Urinary bladder (tissue), 4 donors: ENCODE data around the gene PCDHB15. TPM values are rescaled to one million over a fixed set of nuclear protein-coding genes. Genes with fewer than 3 reads are reported as not detected.

Experiments
- DNase-seq: peaks from one replicate; pipeline ENCODE4 v3.0.0-alpha.2; 2015; ENCODE audit errors: extremely low spot score
- H3K27ac ChIP-seq: one replicate; pipeline ENCODE4 v1.5.1; 2013; ENCODE audit warnings: low read depth, mild to moderate bottlenecking, moderate library complexity
- H3K36me3 ChIP-seq: one replicate; pipeline ENCODE4 v1.6.1; 2013; ENCODE audit warnings: mild to moderate bottlenecking, moderate library complexity; ENCODE audit not compliant: insufficient read depth
- H3K4me1 ChIP-seq: one replicate; pipeline ENCODE4 v1.6.1; 2013; ENCODE audit warnings: mild to moderate bottlenecking, moderate library complexity; ENCODE audit not compliant: insufficient read depth
- H3K4me3 ChIP-seq: one replicate; pipeline ENCODE4 v1.5.1; 2013; ENCODE audit warnings: low read depth, low read length
- WGBS: extraction: QIAGEN DNeasy Blood & Tissue Kit; methylation state at CpG from one replicate; pipeline ENCODE4 v1.1.7; 2013; 5-methylcytosine and 5-hydroxymethylcytosine counted together
- polyA plus RNA-seq: library from polyadenylated mRNA; stranded (reverse); fragments of 200-250 nt; gene quantifications from one replicate; pipeline ENCODE4 v1.2.3, GENCODE V29; 2013
- total RNA-seq: library from RNA; depleted of rRNA; stranded (reverse); fragments of >200 nt; gene quantifications from one replicate; pipeline ENCODE4 v1.2.3, GENCODE V29; 2014
- donor health status: healthy with polysubstance abuse.
- donor health status: healthy.

Gene PCDHB15
- total and polyA plus RNA-seq, 2 donors = 7.3 to 7.8 TPM

GRCh38 chr5:141272906-141273305 lies 27.7 kb downstream of the PCDHB15 start:
- H3K36me3 ChIP-seq = peaks cover 2% of the 10 kb centered on the region
- no peak for DNase-seq
- no peak overlapping the region for H3K27ac ChIP-seq
- H3K4me3 ChIP-seq = no peak overlapping the region
- no peaks in the 10 kb centered on the region for H3K4me1 ChIP-seq
- WGBS = 53% methylated on average over 3 of the region's 3 CpGs

DNA sequence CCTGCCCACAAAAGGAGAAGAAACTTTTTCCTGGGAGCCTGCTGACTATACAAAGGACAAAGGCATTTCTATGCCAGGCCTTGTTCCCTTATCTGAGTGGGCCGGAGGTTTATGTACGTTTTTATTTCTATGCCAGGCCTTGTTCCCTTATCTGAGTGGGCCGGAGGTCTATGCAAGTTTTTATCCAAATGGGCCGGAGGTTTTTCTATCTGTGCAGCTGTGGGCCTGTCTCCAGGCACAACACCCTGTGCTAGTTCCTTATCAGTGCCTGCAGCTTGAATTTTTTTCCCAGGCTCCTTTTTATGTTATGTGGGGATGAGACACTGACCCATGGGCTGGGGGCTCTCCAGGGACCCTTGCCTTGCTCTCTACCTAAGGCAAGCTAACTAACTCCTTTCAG lies 53.2 kb downstream of the PCDHB15 start:
- H3K4me3 ChIP-seq = no peak overlapping the region

More for the DNA sequence above, 53.2 kb downstream of the PCDHB15 start:
- WGBS = 84% methylated on average over 4 of the region's 4 CpGs
- Histone ChIP-seq H3K27ac (no peak overlapping the region), H3K36me3 (no peaks in the 10 kb centered on the region), H3K4me1 (no peaks in the 10 kb centered on the region)
- DNase-seq = no peak

Other genes with a start within 250 kb of the PCDHB15 start
Only the 30 nearest of the 39 such genes appear.
- gene PCDHB2, start 150.8 kb upstream of the PCDHB15 start, total RNA-seq = 3.4 TPM
- gene PCDHB2, start 150.8 kb upstream of the PCDHB15 start, polyA plus RNA-seq = 3.4 TPM
- 4.6 TPM for gene PCDHB3, start 144.9 kb upstream of the PCDHB15 start, total RNA-seq
- gene PCDHB3, start 144.9 kb upstream of the PCDHB15 start, polyA plus RNA-seq = 1.3 TPM
- gene PCDHB4, start 123.6 kb upstream of the PCDHB15 start, total RNA-seq = 3.8 TPM
- gene PCDHB4, start 123.6 kb upstream of the PCDHB15 start, polyA plus RNA-seq = 6.2 TPM
- gene PCDHB5, start 110.2 kb upstream of the PCDHB15 start, total RNA-seq = 7.0 TPM
- gene PCDHB5, start 110.2 kb upstream of the PCDHB15 start, polyA plus RNA-seq = 9.0 TPM
- gene PCDHB6, start 95.3 kb upstream of the PCDHB15 start, total RNA-seq = 1.1 TPM
- 1.1 TPM for gene PCDHB6, start 95.3 kb upstream of the PCDHB15 start, polyA plus RNA-seq
- gene PCDHB7, start 72.8 kb upstream of the PCDHB15 start, total RNA-seq = 3.2 TPM
- gene PCDHB7, start 72.8 kb upstream of the PCDHB15 start, polyA plus RNA-seq = 2.6 TPM
- 1.6 TPM for gene PCDHB8, start 67.6 kb upstream of the PCDHB15 start, total RNA-seq
- gene PCDHB8, start 67.6 kb upstream of the PCDHB15 start, polyA plus RNA-seq = 1.0 TPM
- gene PCDHB16, start 63.0 kb upstream of the PCDHB15 start, total RNA-seq = 3.3 TPM
- 2.4 TPM for gene PCDHB16, start 63.0 kb upstream of the PCDHB15 start, polyA plus RNA-seq
- 2.4 TPM for gene PCDHB9, start 58.2 kb upstream of the PCDHB15 start, total RNA-seq
- gene PCDHB9, start 58.2 kb upstream of the PCDHB15 start, polyA plus RNA-seq = 1.2 TPM
- gene PCDHB10, start 53.0 kb upstream of the PCDHB15 start, total RNA-seq = 5.0 TPM
- gene PCDHB10, start 53.0 kb upstream of the PCDHB15 start, polyA plus RNA-seq = 5.1 TPM
- gene PCDHB11, start 45.8 kb upstream of the PCDHB15 start, total RNA-seq = 7.3 TPM
- 2.8 TPM for gene PCDHB11, start 45.8 kb upstream of the PCDHB15 start, polyA plus RNA-seq
- gene PCDHB12, start 36.7 kb upstream of the PCDHB15 start, total RNA-seq = 6.9 TPM
- 3.4 TPM for gene PCDHB12, start 36.7 kb upstream of the PCDHB15 start, polyA plus RNA-seq
- 5.9 TPM for gene PCDHB13, start 31.5 kb upstream of the PCDHB15 start, total RNA-seq
- gene PCDHB13, start 31.5 kb upstream of the PCDHB15 start, polyA plus RNA-seq = 2.5 TPM
- gene PCDHB14, start 22.1 kb upstream of the PCDHB15 start, total RNA-seq = 10.1 TPM
- 8.2 TPM for gene PCDHB14, start 22.1 kb upstream of the PCDHB15 start, polyA plus RNA-seq
- gene SLC25A2, start 58.7 kb downstream of the PCDHB15 start, total RNA-seq = 0.69 TPM
- gene SLC25A2, start 58.7 kb downstream of the PCDHB15 start, polyA plus RNA-seq = not detected
- gene TAF7, start 75.4 kb downstream of the PCDHB15 start, total RNA-seq = 85.9 TPM
- 100 TPM for gene TAF7, start 75.4 kb downstream of the PCDHB15 start, polyA plus RNA-seq
- gene PCDHGA1, start 85.1 kb downstream of the PCDHB15 start, total RNA-seq = 1.2 TPM
- 1.2 TPM for gene PCDHGA1, start 85.1 kb downstream of the PCDHB15 start, polyA plus RNA-seq
- gene PCDHGA2, start 93.4 kb downstream of the PCDHB15 start, total RNA-seq = 5.7 TPM
- 4.1 TPM for gene PCDHGA2, start 93.4 kb downstream of the PCDHB15 start, polyA plus RNA-seq
- 4.6 TPM for gene PCDHGA3, start 98.4 kb downstream of the PCDHB15 start, total RNA-seq
- gene PCDHGA3, start 98.4 kb downstream of the PCDHB15 start, polyA plus RNA-seq = 1.6 TPM
- gene PCDHGB1, start 104.7 kb downstream of the PCDHB15 start, total RNA-seq = 5.7 TPM
- gene PCDHGB1, start 104.7 kb downstream of the PCDHB15 start, polyA plus RNA-seq = 0.47 TPM
- gene PCDHGA4, start 109.6 kb downstream of the PCDHB15 start, total RNA-seq = 5.8 TPM
- 2.2 TPM for gene PCDHGA4, start 109.6 kb downstream of the PCDHB15 start, polyA plus RNA-seq
- gene PCDHGB2, start 114.6 kb downstream of the PCDHB15 start, total RNA-seq = 7.9 TPM
- gene PCDHGB2, start 114.6 kb downstream of the PCDHB15 start, polyA plus RNA-seq = 2.2 TPM
- gene PCDHGA5, start 118.8 kb downstream of the PCDHB15 start, total RNA-seq = 7.0 TPM
- 2.6 TPM for gene PCDHGA5, start 118.8 kb downstream of the PCDHB15 start, polyA plus RNA-seq
- gene PCDHGB3, start 124.8 kb downstream of the PCDHB15 start, total RNA-seq = 7.3 TPM
- 1.4 TPM for gene PCDHGB3, start 124.8 kb downstream of the PCDHB15 start, polyA plus RNA-seq
- gene PCDHGA6, start 128.5 kb downstream of the PCDHB15 start, total RNA-seq = 9.6 TPM
- gene PCDHGA6, start 128.5 kb downstream of the PCDHB15 start, polyA plus RNA-seq = 3.7 TPM
- gene PCDHGA7, start 137.3 kb downstream of the PCDHB15 start, total RNA-seq = 6.9 TPM
- gene PCDHGA7, start 137.3 kb downstream of the PCDHB15 start, polyA plus RNA-seq = 1.9 TPM
- 11.7 TPM for gene PCDHGB4, start 142.3 kb downstream of the PCDHB15 start, total RNA-seq
- gene PCDHGB4, start 142.3 kb downstream of the PCDHB15 start, polyA plus RNA-seq = 2.4 TPM
- 9.1 TPM for gene PCDHGA8, start 147.2 kb downstream of the PCDHB15 start, total RNA-seq
- gene PCDHGA8, start 147.2 kb downstream of the PCDHB15 start, polyA plus RNA-seq = 0.25 TPM
- 13.5 TPM for gene PCDHGB5, start 152.6 kb downstream of the PCDHB15 start, total RNA-seq
- 4.7 TPM for gene PCDHGB5, start 152.6 kb downstream of the PCDHB15 start, polyA plus RNA-seq
- gene PCDHGA9, start 157.4 kb downstream of the PCDHB15 start, total RNA-seq = 12.5 TPM
- gene PCDHGA9, start 157.4 kb downstream of the PCDHB15 start, polyA plus RNA-seq = 3.1 TPM